NCI-H82 (cell line): ENCODE results near the gene ANKRD17.

ENCODE experiments used
- DNase-seq: peaks from one replicate; lab custom pipeline; 2025; lab: John Stamatoyannopoulos, UW

ANKRD17 gene

GRCh38 chr4:73127839-73128453 lies 130.7 kb downstream of the ANKRD17 start:
- DNase-seq, result peak; percentile 22

- no peak for DNase-seq
Measured at GRCh38 chr4:73109493-73109892, 149.1 kb downstream of the ANKRD17 start.

GRCh38 chr4:73104695-73105094 lies 153.9 kb downstream of the ANKRD17 start:
- DNase-seq, result no peak

GRCh38 chr4:73103799-73104503 lies 154.6 kb downstream of the ANKRD17 start:
- no peak for DNase-seq

GRCh38 chr4:73099143-73099542 lies 159.5 kb downstream of the ANKRD17 start:
- DNase-seq, result no peak

GRCh38 chr4:73098713-73099112 lies 159.9 kb downstream of the ANKRD17 start:
- no peak for DNase-seq

GRCh38 chr4:73098016-73098415 lies 160.6 kb downstream of the ANKRD17 start:
- DNase-seq, result no peak

GRCh38 chr4:73092868-73093267 lies 165.7 kb downstream of the ANKRD17 start:
- DNase-seq, result no peak

- no peak for DNase-seq
Measured at GRCh38 chr4:73090738-73091137, 167.9 kb downstream of the ANKRD17 start.

GRCh38 chr4:73087871-73088270 lies 170.7 kb downstream of the ANKRD17 start:
- DNase-seq, result no peak

- DNase-seq, result no peak
Measured at GRCh38 chr4:73086095-73086868, 172.3 kb downstream of the ANKRD17 start.

GRCh38 chr4:73080789-73081188 lies 177.8 kb downstream of the ANKRD17 start:
- no peak for DNase-seq

GRCh38 chr4:73075832-73076231 lies 182.8 kb downstream of the ANKRD17 start:
- no peak for DNase-seq

- DNase-seq, result peak; percentile 87
Measured at GRCh38 chr4:73070074-73070390, 188.6 kb downstream of the ANKRD17 start.

GRCh38 chr4:73069338-73070073 lies 189.1 kb downstream of the ANKRD17 start, which contains the start of gene COX18:
Gene COX18, minus strand, starts transcription at chr4:73069716. Its CDS starts 67 bp downstream, at chr4:73069649.
- peak; percentile 98 for DNase-seq

GRCh38 chr4:73068491-73069337 lies 189.9 kb downstream of the ANKRD17 start:
- peak; percentile 45 for DNase-seq

- DNase-seq, result peak; percentile 20
Measured at GRCh38 chr4:73067971-73068394, 190.6 kb downstream of the ANKRD17 start.

- no peak for DNase-seq
Measured at GRCh38 chr4:73066928-73067327, 191.7 kb downstream of the ANKRD17 start.

- no peak for DNase-seq
Measured at GRCh38 chr4:73066445-73066844, 192.2 kb downstream of the ANKRD17 start.

GRCh38 chr4:73064536-73064935 lies 194.1 kb downstream of the ANKRD17 start:
- no peak for DNase-seq

GRCh38 chr4:73055241-73055897 lies 203.2 kb downstream of the ANKRD17 start:
- no peak for DNase-seq
